Stimulated activated CD4-positive, alpha-beta T cell treated with anti-CD3 and anti-CD28 coated beads, Interleukin-1b, Interleukin-23, amount 100 ng/mL, for 1 hour (primary cell): ENCODE measurements around the gene ALG5.

Experiments
- DNase-seq, 2 donors: peaks; one replicate each; pipeline ENCODE4 v3.0.0-alpha.2; 2020; ENCODE audit warnings: low read depth in 2 of 2

The ALG5 gene

DNA sequence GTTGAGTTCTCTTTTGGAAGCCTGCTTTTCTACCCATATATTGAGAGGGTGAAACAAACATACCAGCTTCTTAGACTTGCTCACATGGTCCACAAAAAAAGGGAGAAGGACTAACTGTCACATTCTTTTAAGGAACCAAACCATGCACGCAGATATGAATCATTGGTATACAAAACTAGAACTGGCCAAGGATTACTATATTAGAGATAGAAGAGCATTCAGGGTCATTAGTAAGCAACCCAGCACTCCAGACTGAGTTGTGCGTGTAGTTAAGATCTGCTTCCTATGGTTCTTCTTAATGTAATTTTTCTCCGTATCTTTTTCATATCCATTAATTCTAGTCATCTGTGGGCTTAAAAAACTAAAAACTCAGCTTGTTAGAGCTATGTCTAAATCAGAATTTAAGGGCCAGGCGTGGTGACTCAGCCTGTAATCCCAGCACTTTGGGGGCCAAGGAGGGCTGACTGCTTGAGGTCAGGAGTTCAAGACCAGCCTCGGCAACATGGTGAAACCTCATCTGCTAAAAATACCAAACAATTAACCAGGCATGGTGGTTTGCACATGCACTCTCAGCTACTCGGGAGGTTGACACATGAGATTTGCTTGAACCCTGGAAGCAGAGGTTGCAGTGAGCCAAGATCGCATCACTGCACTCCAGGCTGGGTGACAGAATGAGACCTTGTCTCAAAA lies 19.6 kb downstream of the ALG5 start:
- DNase-seq = no peak

DNA sequence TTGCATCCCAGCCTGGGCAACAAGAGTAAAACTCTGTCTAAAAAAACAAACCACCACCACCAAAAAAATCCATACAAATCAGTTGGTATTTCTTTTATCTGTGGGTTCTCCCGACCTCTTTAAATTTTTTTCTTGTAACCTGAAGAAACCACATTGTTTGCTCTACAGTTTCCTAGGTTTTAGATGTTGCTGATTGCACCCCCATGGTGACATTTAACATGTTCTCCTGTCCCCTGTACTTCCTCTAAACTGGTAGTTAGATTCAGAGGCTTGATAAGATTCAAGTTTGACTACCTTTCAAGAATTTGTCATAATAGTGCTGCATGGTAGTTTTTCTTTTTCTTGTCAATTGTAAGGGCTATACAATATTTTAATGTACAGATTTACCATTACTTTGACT lies 24.0 kb downstream of the ALG5 start:
- DNase-seq = no peak

DNA sequence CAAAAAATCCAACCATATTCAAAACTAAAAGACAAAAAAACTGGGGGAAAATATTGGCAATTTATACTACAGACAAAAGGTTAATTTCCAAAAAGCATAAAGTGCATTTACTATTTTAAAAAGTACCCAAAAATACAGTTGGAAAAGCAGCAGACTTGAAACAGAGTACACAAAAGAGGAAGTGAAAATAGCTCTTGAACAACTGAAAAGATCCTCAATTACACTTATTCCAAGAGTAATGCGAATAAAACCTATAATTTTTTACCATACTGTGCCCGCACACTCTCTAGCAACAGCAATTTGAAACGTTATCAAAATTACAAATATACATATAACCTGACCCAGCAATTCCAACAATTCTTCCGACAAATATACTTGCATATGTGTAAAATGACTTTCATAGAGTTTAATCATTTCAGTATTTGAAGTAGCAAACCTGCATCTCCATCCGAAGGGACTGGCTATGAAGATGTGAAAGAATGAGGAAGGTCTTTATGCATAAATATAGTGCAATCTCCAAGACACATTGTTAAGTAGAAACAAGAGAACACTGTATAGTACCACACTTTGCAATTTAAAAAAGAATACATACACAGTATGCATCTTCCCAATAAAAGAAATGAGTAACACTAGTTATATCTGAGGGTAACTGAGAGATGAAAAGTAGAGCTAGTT lies 25.4 kb downstream of the ALG5 start:
- no peak for DNase-seq

DNA sequence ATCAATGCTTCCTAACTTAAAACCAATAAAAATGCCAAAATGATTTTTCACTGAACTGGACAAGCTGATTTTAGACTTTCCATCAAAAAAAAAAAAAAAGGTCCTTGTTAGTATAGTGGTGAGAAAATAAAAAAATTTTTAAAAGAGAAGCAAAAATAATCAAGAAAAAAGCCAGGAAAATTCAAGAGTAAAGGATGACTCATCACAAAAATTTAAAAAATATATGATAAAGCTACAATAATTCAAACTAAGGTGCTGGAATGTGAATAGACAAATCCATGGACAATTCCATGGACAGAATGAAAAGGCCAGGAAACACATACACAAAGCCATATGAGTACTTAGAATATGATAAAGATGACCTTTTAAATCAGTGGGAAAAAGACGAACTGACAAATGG lies 26.1 kb downstream of the ALG5 start:
- DNase-seq = no peak

DNA sequence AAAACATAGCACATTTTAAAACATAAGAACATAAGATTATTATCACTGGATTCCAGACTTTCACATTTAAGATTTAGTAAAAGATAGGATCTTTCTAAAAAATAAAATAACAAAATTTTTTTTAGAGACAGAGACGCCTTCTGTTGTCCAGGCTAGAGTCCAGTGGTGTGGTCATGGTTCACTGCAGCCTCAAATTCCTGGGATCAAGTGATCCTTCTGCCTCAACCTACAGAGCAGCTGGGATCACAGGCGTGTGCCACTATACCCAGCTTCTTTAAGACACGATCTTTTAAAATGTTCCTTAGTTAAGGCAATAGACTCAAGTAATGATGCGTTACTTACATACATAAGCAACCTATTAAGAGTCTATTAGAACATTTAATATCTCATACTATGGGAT lies 32.7 kb downstream of the ALG5 start:
- DNase-seq = no peak

DNA sequence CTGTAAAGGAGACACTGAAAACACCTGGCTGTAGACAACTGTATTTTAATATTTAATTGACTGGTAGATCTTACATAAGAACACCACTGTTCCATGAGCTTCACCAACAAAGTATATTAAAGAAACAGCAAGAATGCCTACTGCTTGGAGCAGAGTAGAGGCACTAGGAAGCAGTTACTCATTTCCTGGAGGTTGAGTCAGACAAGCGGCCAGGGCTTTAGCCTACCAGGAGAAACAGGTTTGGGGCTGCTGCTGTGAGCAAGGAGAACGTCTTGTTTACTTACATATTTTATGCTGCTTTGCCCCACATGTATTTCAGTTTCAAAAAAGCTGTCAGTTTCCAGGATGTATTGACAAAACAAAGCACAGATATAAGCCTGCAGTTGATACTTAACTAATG lies 33.4 kb downstream of the ALG5 start:
- no peak for DNase-seq

DNA sequence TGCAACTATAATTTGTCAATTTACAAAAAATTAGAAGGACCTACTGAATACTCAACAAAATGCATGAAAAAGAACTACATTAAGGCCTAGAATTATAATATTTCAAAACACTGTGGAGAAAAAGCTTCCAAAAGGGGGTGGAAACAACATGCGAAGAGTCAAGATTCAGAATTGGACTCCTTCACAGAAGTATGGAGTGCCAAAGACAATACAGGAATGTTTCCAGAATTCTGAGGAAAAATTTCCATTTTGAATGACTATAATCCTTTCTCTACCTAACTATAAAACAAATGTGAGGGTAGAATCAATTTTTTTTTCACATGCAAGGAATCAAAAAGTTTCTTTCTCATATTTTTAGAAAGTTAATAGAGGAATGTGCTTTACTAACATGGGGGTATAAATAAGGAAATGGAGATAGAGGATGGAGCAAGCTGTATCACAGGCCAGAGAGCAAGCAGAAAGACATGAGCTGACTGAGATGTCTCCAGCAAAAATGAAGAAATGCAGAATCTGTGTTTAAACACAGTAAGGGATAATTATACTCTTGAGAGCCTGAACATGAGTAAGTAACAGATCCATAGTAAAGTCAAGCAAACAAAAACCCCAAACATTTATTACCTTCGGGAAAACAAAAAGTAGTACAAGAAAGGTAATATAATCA lies 39.6 kb downstream of the ALG5 start:
- DNase-seq = no peak

DNA sequence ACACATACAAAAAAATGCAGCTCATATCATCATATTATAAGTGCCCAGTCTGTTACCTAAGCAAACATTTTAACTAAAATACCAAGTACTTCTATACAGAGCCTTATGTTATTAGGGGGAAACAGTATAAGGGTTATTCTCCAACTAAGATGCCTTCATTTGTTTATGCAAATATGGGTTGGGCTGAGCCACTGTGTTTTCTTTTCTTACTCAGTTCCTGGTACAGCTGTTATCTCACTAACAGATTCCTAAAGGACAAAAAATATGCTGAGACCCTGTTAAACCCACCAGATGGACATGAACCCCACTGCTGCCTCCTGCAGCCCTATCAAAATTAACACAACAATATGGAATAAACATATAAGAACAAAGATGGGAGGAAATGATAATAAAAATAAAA lies 44.6 kb downstream of the ALG5 start:
- DNase-seq = no peak

DNA sequence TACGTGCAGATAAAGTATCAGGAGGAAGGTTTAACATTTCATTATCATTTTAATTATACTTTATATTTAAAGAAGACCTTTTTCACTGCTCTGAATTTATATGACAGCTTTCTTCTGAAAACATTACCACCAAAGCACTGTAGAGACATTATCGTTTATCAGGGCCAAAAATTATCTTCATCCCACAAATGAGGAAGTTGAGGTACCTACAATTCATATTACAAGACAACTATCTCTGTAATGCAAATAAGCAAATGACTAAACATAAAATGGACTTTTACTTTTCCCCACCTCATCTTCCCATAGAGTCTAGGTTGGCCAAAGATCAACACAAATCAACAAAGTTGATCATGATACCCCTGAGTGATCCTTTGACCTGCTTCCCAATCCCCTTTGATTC lies 48.2 kb downstream of the ALG5 start:
- no peak for DNase-seq

DNA sequence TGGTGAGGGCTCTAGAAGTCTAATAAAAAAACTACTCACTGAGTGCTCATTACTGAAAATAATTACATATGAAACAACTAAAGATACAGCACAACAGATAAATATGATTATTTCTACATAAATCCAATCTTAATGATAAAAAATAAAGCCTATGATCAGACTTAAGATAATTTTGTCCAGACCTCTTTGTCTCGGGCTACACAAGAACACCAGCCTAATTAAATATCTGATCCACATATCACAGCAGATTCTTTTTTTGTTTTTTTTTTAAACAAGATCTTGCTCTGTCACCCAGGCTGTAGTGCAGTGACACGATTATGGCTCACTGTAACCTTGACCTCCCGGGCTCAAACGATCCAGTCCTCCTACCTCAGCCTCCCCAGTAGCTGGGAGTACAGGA lies 48.8 kb downstream of the ALG5 start:
- DNase-seq = no peak

DNA sequence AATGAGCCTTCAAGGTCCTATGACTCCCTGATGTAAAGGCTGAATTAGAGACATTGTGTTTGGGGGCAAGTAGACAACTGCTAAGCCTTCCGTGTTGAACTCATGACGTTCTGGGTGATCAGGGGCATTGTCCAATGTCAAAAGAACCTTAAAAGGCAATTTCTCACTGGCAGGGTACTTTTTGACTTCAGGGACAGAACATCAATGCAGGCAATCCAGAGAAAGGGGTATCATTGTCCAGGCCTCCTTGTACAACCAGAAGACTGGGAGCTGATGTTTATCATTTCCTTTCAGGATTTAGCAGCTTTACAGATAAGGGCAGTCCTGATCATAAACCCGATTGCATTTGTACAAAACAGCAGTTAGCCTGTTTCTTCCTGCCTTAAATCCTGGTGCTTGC lies 54.1 kb downstream of the ALG5 start:
- no peak for DNase-seq

DNA sequence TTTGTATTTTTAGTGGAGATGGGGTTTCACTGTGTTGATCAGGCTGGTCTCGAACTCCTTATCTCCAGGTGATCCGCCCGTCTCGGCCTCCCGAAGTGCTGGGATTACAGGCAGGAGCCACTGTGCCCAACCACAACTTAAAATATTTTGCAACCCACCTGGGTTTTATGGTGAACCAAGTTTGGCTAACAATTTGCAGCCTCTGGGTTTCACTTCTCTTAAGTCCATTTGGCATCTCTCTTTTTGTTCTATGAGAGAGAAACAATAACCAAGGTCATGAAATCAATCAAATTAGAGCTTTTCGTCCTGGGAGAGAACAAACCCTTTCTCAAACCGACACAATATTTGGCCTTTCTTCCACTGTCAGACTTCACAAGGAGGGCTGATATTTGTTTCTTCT lies 73.5 kb downstream of the ALG5 start:
- DNase-seq = no peak

DNA sequence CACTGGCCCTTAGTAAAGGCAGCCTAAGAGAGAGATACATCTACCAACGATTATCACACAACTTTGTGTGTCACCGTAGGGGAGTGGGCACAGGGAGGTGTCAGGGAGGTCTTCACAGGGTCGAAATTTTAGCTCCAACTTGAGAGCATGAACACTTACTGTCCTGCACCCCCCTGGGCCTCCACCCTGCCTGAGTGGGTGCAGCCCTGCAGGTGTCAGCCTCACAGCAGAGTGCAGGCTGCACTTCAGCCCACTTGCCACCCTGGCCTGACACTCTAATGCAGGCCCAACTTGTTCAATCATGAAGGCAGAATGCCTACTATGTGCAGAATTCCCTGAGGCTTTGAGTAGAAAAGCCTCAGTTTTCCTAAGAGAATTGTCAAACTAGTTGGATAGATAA lies 75.1 kb downstream of the ALG5 start:
- no peak for DNase-seq

DNA sequence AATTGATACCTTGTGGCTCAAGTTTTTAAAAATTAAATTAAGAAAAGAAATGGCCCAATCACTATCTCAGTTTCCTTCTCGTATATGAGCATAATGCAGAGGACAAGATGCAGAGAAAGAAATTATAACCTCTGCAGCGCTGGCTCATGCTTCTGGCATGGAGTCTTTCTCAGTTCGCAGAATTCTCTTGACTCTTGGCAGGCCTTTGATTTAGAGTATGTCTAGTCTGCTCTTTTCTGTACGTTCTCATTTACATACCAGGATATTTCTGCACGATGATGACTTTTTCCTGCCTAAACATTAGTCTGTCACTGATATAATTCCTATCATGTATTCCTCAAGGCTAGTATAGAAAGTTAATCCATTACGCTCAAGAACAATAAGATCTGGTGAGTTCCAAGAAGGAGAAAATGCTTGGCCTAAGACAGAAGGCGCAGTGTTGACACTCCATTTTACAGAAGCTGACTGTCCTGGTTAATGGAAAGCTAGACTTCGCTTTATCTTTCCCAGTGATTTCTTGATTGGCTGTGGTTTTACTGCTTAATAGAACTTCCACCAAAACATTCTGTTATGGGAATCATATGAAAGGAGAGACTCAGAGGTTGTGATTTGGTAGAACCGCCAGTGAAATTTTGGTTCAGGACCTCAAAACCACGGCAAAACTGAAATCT lies 77.4 kb downstream of the ALG5 start:
- no peak for DNase-seq

DNA sequence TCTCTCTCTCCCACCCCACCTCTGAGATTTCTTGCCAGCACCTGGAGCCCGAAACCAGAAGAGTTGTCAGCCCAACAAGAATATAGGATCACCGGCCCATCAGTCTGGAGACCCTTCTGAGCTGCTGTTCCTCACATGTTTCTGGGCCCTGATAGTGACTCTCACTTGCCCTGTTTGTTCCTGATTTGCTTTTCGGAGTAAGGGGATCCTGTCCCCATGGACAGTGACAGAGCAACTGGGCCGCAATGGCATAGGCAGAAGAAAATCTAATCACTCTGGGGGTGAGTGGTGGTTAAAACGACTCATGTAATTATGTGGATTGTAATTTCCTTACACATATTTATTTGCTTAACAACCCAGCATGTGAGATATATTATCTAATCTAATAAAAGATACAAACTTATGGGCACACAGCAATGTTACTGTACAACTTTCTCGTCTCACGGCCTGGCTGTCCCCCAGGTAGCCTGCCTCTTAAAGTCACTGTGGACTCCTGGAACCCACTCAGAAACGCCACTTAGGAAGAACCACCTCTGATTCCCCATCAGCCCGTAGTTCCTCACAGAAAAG lies 78.4 kb downstream of the ALG5 start:
- DNase-seq = no peak

DNA sequence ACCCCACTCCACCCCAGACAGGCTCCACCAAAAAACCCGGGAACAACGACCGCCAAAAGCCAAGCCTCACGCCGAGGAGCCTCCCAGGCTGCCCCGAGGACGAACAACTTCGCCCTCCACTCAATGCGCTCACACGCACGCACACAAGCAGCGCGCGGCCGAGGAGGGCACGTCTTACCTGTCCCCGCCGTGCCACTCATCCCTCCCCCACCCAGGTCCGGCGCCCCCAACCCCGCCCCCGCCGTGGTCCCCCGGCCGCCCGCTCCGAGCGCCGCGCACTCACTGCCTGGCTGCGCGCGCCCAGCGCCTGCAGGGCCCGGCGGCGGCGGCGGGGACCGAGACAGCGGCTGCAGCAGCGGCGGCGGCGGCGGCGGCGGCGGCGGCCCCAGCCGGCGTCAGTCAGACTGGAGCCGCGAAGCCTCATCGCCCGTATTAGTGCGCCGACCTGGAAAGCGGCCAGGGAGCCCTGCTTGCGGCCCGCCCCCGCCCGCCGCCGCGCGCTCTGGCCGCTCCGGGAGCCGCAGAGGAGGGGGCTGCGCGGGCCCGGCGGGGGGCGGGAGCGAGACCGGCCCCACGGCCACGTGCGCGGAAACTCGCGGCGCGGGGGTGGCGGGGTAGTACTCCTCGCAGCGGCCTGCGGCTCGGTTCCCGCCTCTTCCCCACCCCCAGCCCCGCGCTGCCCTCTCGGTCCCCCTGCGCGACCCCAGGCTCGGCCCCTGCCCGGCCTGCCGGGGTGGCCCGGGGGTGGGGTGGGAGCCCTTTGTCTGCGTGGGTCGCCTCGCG lies 79.1 kb downstream of the ALG5 start, which contains the start of gene SMAD9:
Gene SMAD9 (minus strand): TSS at position 406 of the 783 bp plus-strand sequence. CDS start 40,549 bp downstream, outside the sequence.
- no peak for DNase-seq

DNA sequence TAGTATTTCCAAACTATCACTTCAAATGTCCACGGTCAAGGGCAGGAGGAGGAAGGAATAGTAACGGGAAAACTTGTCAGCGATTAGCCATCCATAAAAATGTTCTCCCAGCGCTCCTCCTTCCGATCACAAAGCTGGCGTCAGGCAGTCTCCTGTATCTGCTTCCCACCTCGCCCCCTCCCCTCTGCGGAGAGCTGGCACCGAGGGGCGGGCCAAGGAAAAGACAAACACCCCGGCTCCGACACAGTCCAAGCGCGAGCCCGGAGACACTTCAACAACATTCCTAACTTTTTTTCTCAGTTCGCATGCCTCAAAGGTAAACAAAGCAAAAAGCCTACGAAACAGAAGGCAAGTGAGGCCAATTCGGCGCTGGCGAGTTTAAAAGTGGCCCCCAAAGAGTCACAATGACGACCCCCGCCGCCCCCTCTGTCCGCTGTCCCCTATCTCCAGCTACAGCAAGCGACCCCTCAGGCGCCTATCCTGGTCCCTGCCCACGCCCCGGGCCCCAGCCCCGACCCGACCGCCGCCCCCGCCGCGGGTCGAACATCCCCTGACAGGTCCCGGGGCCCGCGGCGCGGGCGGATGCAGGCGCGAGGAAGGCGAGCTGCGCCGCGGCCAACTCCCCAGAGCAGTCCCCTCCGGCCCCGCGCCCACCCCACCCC lies 79.8 kb downstream of the ALG5 start:
- no peak for DNase-seq

DNA sequence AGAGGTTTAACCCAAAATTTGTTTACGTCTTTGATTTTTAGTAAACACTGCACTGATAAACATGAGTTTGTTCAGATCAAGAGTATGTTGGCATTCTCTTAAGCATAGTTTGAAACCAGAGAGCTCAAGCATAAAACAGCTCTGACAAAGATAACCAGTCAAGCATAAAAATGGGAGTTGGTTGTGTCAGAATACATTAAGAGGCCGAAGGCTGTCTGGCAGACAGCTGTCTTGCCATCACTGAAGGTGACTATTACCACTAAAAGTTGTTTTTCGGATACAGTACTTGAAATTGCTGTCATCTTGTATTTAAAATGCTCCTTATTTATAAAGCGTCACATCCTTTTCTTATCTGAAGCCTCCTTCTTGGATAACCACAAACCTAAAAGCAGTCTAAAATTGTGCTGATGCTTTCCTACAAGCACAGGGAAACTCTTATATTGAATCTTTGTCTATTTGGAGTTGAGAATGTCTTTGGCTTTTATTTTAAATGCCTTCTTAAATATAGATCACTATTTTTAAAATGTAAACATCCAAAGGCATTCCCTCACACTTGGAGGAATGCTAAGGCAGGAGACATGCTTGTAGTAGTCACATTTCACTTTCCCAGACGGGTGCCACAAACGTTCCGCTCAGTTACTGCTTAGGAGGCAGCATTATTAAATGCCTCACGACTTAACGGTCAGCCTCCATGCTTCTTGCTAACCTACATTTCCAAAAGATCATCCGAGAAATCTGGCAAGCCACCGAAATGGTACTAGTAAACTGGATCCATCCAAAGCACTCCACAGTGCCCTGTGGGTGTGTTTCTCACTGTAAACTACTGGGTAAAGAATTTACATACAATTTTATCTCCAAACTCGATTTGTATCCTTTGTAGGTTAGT lies 80.7 kb downstream of the ALG5 start:
- no peak for DNase-seq

DNA sequence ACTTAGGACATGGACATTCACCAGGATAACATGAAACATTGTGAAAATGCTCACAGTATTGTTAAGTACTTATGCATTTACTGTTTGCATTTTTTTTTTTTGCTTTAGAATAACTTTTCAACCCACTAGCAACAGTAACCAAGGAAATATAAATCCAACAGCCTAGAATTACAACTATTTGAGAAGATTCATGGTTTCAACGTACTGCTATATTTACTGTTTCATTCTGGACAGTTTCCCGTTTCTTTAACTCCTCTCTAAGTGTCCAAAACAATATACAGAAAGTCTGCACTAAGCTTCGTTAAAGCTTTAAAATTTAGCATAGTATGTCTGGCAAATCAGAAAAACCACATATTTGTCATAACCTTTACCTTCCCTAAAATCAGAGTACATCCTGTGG lies 81.8 kb downstream of the ALG5 start:
- DNase-seq = no peak
